Activated B cell treated with CpG ODN at 0.5 μM for 24 hours (primary cell): ENCODE measurements around the gene CENPT. TPM values are rescaled to one million over a fixed set of nuclear protein-coding genes. Genes with fewer than 3 reads are reported as not detected.

Source experiments
- ATAC-seq: fragments of 200-7000 bp; cut with Tn5 transposase; one replicate; pipeline ENCODE4 v1.10.0; 2021; ENCODE audit warnings: low read depth, mild to moderate bottlenecking, moderate library complexity
- CTCF ChIA-PET: fragments of 350-600 bp; sonication (Branson Sonifier 250); formaldehyde crosslinking; loops from one replicate; lab custom pipeline; 2021; ENCODE audit warnings: antibody characterized with exemption; lab: Charles Lee
- POLR2A ChIA-PET: fragments of 350-600 bp; sonication (Branson Sonifier 250); formaldehyde crosslinking; loops from one replicate; lab custom pipeline; 2021; ENCODE audit warnings: antibody characterized with exemption; lab: Charles Lee
- DNase-seq: peaks from one replicate; pipeline ENCODE4 v3.0.0; 2022
- H3K27ac Mint-ChIP-seq: one replicate; pipeline ENCODE4 v1.8.0; 2020; ENCODE audit warnings: mixed read lengths
- H3K27me3 Mint-ChIP-seq: one replicate; pipeline ENCODE4 v1.8.0; 2021; ENCODE audit warnings: mixed read lengths
- H3K36me3 Mint-ChIP-seq: one replicate; pipeline ENCODE4 v1.8.0; 2021; ENCODE audit warnings: low read depth, mixed read lengths
- H3K4me1 Mint-ChIP-seq: one replicate; pipeline ENCODE4 v1.8.0; 2021; ENCODE audit warnings: mixed read lengths
- H3K4me3 Mint-ChIP-seq: one replicate; pipeline ENCODE4 v1.8.0; 2020; ENCODE audit warnings: mild to moderate bottlenecking, mixed read lengths
- H3K9me3 Mint-ChIP-seq: one replicate; pipeline ENCODE4 v1.8.0; 2020; ENCODE audit warnings: mixed read lengths
- CTCF ChIP-seq: fragments of 200-600 bp; IDR thresholded peaks from one replicate; pipeline ENCODE4 v1.8.0; 2022; ENCODE audit warnings: antibody characterized with exemption, mild to moderate bottlenecking
- intact Hi-C: fragments of 100-400 bp; cut with micrococcal nuclease; formaldehyde crosslinking; loops from one replicate; pipeline ENCODE4 v1.15.1; 2024
- total RNA-seq: library from RNA; stranded (reverse); gene quantifications from 2 replicates; pipeline ENCODE4 v1.2.3, GENCODE V29; 2022

Gene CENPT
- total RNA-seq, 1 donor from 2014 or later, result 54.2 TPM

- H3K27me3 Mint-ChIP-seq, result no peaks in the 10 kb centered on the region
Observed at GRCh38 chr16:67846063-67846319, 1.5 kb downstream of the CENPT start.

GRCh38 chr16:67845291-67846062 is 2.0 kb downstream of the CENPT start:
- Mint-ChIP-seq H3K4me3 (peak overlapping the region; percentile 89), H3K4me1 (peaks cover 59% of the 10 kb centered on the region), H3K27me3 (no peaks in the 10 kb centered on the region), H3K36me3 (peaks cover 6% of the 10 kb centered on the region), H3K27ac (peak overlapping the region; percentile 92), H3K9me3 (no peaks in the 10 kb centered on the region)
- POLR2A ChIA-PET, result interaction anchor here (0.5 to 3.9 kb wide), 14 partner anchors 10 to 325 kb away, joined by 3 to 21 read pairs (median 6); partner anchors contain the start of genes DDX28, DUS2, GFOD2 and NFATC3
- intact Hi-C loops, result loop anchor here (1.0 to 2.0 kb wide), 9 partner anchors 12 to 601 kb away; partner anchors contain the start of genes ACD, CTCF, PARD6A and PRMT7
- no peak for TF ChIP-seq CTCF
- ATAC-seq (no peak), DNase-seq (no peak)
- CTCF ChIA-PET, result interaction anchor here (0.9 to 2.4 kb wide), 4 partner anchors 29 to 325 kb away, joined by 3 to 13 read pairs (median 6); no protein-coding TSS in a partner anchor

More at GRCh38 chr16:67846063-67846319, 1.5 kb downstream of the CENPT start:
- intact Hi-C loops, result loop anchor here (1.0 to 2.0 kb wide), 9 partner anchors 13 to 601 kb away; partner anchors contain the start of genes ACD, CTCF, PARD6A and PRMT7
- H3K9me3 Mint-ChIP-seq, result no peaks in the 10 kb centered on the region
- H3K4me3 Mint-ChIP-seq, result peak overlapping the region; percentile 89
- H3K36me3 Mint-ChIP-seq, result peaks cover 8% of the 10 kb centered on the region
- ChIA-PET POLR2A (interaction anchor here (0.8 to 3.9 kb wide), 10 partner anchors 12 to 325 kb away, joined by 3 to 21 read pairs (median 6); partner anchors contain the start of genes DDX28, DUS2, GFOD2 and NFATC3), CTCF (interaction anchor here (1.0 to 2.4 kb wide), 2 partner anchors 30 to 173 kb away, joined by 4 to 13 read pairs; no protein-coding TSS in a partner anchor)
- ATAC-seq (no peak), DNase-seq (no peak)
- TF ChIP-seq CTCF, result no peak
- H3K4me1 Mint-ChIP-seq, result peaks cover 59% of the 10 kb centered on the region
- H3K27ac Mint-ChIP-seq, result peak overlapping the region; percentile 92

- DNase-seq (no peak), ATAC-seq (no peak)
- no peak for TF ChIP-seq CTCF
- Mint-ChIP-seq H3K27me3 (no peaks in the 10 kb centered on the region), H3K36me3 (peaks cover 4% of the 10 kb centered on the region), H3K27ac (peak overlapping the region; percentile 63), H3K9me3 (no peaks in the 10 kb centered on the region), H3K4me3 (peak overlapping the region; percentile 24), H3K4me1 (peaks cover 59% of the 10 kb centered on the region)
- CTCF ChIA-PET, result interaction anchor here (0.9 to 1.8 kb wide), 4 partner anchors 11 to 324 kb away, joined by 3 to 9 read pairs (median 4); no protein-coding TSS in a partner anchor
- intact Hi-C loops, result no loop called here
- POLR2A ChIA-PET, result interaction anchor here (0.6 to 3.9 kb wide), 3 partner anchors 10 to 188 kb away, joined by 4 to 21 read pairs (median 6); no protein-coding TSS in a partner anchor
Observed at GRCh38 chr16:67844497-67844896, 3.0 kb downstream of the CENPT start.

GRCh38 chr16:67843343-67843765 is 4.1 kb downstream of the CENPT start:
- no peak for ATAC-seq
- DNase-seq, result no peak
- Mint-ChIP-seq H3K4me3 (peak overlapping the region; percentile 91), H3K4me1 (peaks cover 52% of the 10 kb centered on the region), H3K9me3 (no peaks in the 10 kb centered on the region), H3K27me3 (no peaks in the 10 kb centered on the region), H3K27ac (peak overlapping the region; percentile 93), H3K36me3 (peaks cover 4% of the 10 kb centered on the region)
- intact Hi-C loops, result no loop called here
- ChIA-PET POLR2A (interaction anchor here (0.5 to 3.9 kb wide), 7 partner anchors 9 to 845 kb away, joined by 3 to 21 read pairs (median 3); partner anchors contain the start of genes RANBP10 and TSNAXIP1), CTCF (interaction anchor here (1.8 kb wide), 1 partner anchor 10 kb away, joined by 5 read pairs; no protein-coding TSS in a partner anchor)
- no peak for TF ChIP-seq CTCF
